ENCODE measurements around the gene TRAF1. TPM values are rescaled to one million over a fixed set of nuclear protein-coding genes. Genes with fewer than 3 reads are reported as not detected.

TRAF1 gene
- total and polyA plus RNA-seq, 4 experiments from 2014 or later: 7.8 to 181 (median 94.3) TPM

GRCh38 chr9:120924698-120925534, 1.7 kb downstream of the TRAF1 start:
- Mint-ChIP-seq H3K27me3 (no peaks in the 10 kb centered on the region), H3K36me3 (peaks cover 43 to 68% of the 10 kb centered on the region in 2 donors), H3K4me3 (peak overlapping the region; percentile 83 to 97 (median 95)), H3K9me3 (no peaks in the 10 kb centered on the region), H3K4me1 (peaks cover 56 to 95% (median 72%) of the 10 kb centered on the region in 4 donors), H3K27ac (peak overlapping the region; percentile 91 to 99 (median 98))
- H3K4me3 ChIP-seq (ENCODE audit: low read length in 2 of 2): peak overlapping the region; percentile 77 to 88
- CTCF ChIA-PET (ENCODE audit: partially characterized antibody): interaction anchor here (0.8 to 3.5 kb wide), 12 partner anchors 8 to 55 kb away, joined by 3 to 15 read pairs (median 5); no protein-coding TSS in a partner anchor
- H3K9me3 ChIP-seq (ENCODE audit: control insufficient read depth in 1 of 2, low read length in 2 of 2): no peaks in the 10 kb centered on the region
- H3K27me3 ChIP-seq (ENCODE audit: insufficient read depth, low read length): no peaks in the 10 kb centered on the region
- peak in 1 of 5 donors; percentile 58 for DNase-seq
- peak overlapping the region; percentile 99 for H3K27ac ChIP-seq (ENCODE audit: low read depth, low read length)
- no peaks in the 10 kb centered on the region for H3K36me3 ChIP-seq (ENCODE audit: insufficient read depth, low read length)
- H3K4me1 ChIP-seq (ENCODE audit: insufficient read depth, low read length): peaks cover 84% of the 10 kb centered on the region
- POLR2A ChIA-PET (ENCODE audit: partially characterized antibody): interaction anchor here (1.2 to 74.5 kb wide), 4 partner anchors 11 to 223 kb away, joined by 3 to 5577 read pairs (median 2863); partner anchors contain the start of genes PHF19, PSMD5 and TRAF1
- intact Hi-C loops (cut with micrococcal nuclease): no loop called here

GRCh38 chr9:120923620-120924328, 2.8 kb downstream of the TRAF1 start:
- Histone ChIP-seq H3K4me3 (ENCODE audit: low read length in 2 of 2) (peak overlapping the region; percentile 77 to 88), H3K4me1 (ENCODE audit: insufficient read depth, low read length) (peaks cover 86% of the 10 kb centered on the region), H3K27me3 (ENCODE audit: insufficient read depth, low read length) (no peaks in the 10 kb centered on the region), H3K9me3 (ENCODE audit: control insufficient read depth in 1 of 2, low read length in 2 of 2) (no peaks in the 10 kb centered on the region), H3K36me3 (ENCODE audit: insufficient read depth, low read length) (peaks cover under 1% of the 10 kb centered on the region), H3K27ac (ENCODE audit: low read depth, low read length) (peak overlapping the region; percentile 99)
- H3K4me3 Mint-ChIP-seq: peak overlapping the region; percentile 83 to 97 (median 95)
- H3K27me3 Mint-ChIP-seq: no peaks in the 10 kb centered on the region
- peak overlapping the region; percentile 91 to 99 (median 98) for H3K27ac Mint-ChIP-seq
- intact Hi-C loops (cut with micrococcal nuclease): no loop called here
- no peaks in the 10 kb centered on the region for H3K9me3 Mint-ChIP-seq
- H3K36me3 Mint-ChIP-seq: peaks cover 51 to 80% of the 10 kb centered on the region in 2 donors
- peaks cover 59 to 98% (median 77%) of the 10 kb centered on the region in 4 donors for H3K4me1 Mint-ChIP-seq
- ChIA-PET CTCF (ENCODE audit: partially characterized antibody) (interaction anchor here (0.9 to 3.5 kb wide), 11 partner anchors 8 to 58 kb away, joined by 3 to 17 read pairs (median 7); no protein-coding TSS in a partner anchor), POLR2A (ENCODE audit: partially characterized antibody) (interaction anchor here (1.0 to 74.5 kb wide), 6 partner anchors 10 to 224 kb away, joined by 3 to 5577 read pairs (median 77); partner anchors contain the start of genes FBXW2, PHF19, PSMD5 and TRAF1)
- no peak for DNase-seq

GRCh38 chr9:120922404-120923195, 4.0 kb downstream of the TRAF1 start:
- H3K27ac ChIP-seq (ENCODE audit: low read depth, low read length): peak overlapping the region; percentile 99

GRCh38 chr9:120921661-120922181, 4.9 kb downstream of the TRAF1 start:
- H3K4me1 ChIP-seq (ENCODE audit: insufficient read depth, low read length): peaks cover 95% of the 10 kb centered on the region
- CTCF ChIA-PET (ENCODE audit: partially characterized antibody): interaction anchor here (0.9 to 3.3 kb wide), 7 partner anchors 10 to 53 kb away, joined by 3 to 18 read pairs (median 9); no protein-coding TSS in a partner anchor
- no peaks in the 10 kb centered on the region for H3K27me3 Mint-ChIP-seq
- H3K27ac Mint-ChIP-seq: peak overlapping the region; percentile 91 to 99 (median 98)
- peaks cover 0 to 2% (median 0%) of the 10 kb centered on the region in 8 donors for H3K9me3 Mint-ChIP-seq
- POLR2A ChIA-PET (ENCODE audit: partially characterized antibody): interaction anchor here (1.1 to 74.5 kb wide), 5 partner anchors 8 to 128 kb away, joined by 3 to 5577 read pairs (median 149); partner anchors contain the start of genes FBXW2, PHF19, PSMD5 and TRAF1
- peak overlapping the region; percentile 99 for H3K27ac ChIP-seq (ENCODE audit: low read depth, low read length)
- peaks cover 19% of the 10 kb centered on the region for H3K36me3 ChIP-seq (ENCODE audit: insufficient read depth, low read length)
- intact Hi-C loops (cut with micrococcal nuclease): no loop called here
- peak overlapping the region; percentile 25 to 88 for H3K4me3 ChIP-seq (ENCODE audit: low read length in 2 of 2)
- no peaks in the 10 kb centered on the region for H3K27me3 ChIP-seq (ENCODE audit: insufficient read depth, low read length)
- peaks cover 60 to 100% (median 78%) of the 10 kb centered on the region in 4 donors for H3K4me1 Mint-ChIP-seq
- peak overlapping the region; percentile 83 to 97 (median 95) for H3K4me3 Mint-ChIP-seq
- no peak for DNase-seq
- no peaks in the 10 kb centered on the region for H3K9me3 ChIP-seq (ENCODE audit: control insufficient read depth in 1 of 2, low read length in 2 of 2)
- H3K36me3 Mint-ChIP-seq: peaks cover 68 to 93% of the 10 kb centered on the region in 2 donors

More at GRCh38 chr9:120922404-120923195, 4.0 kb downstream of the TRAF1 start:
- no peaks in the 10 kb centered on the region for H3K27me3 Mint-ChIP-seq
- DNase-seq: no peak
- H3K4me1 Mint-ChIP-seq: peaks cover 64 to 100% (median 78%) of the 10 kb centered on the region in 4 donors
- peak overlapping the region; percentile 91 to 99 (median 98) for H3K27ac Mint-ChIP-seq
- POLR2A ChIA-PET (ENCODE audit: partially characterized antibody): interaction anchor here (1.0 to 74.5 kb wide), 5 partner anchors 9 to 129 kb away, joined by 3 to 5577 read pairs (median 149); partner anchors contain the start of genes FBXW2, PHF19, PSMD5 and TRAF1
- peaks cover 95% of the 10 kb centered on the region for H3K4me1 ChIP-seq (ENCODE audit: insufficient read depth, low read length)
- peak overlapping the region; percentile 77 to 88 for H3K4me3 ChIP-seq (ENCODE audit: low read length in 2 of 2)
- H3K9me3 ChIP-seq (ENCODE audit: control insufficient read depth in 1 of 2, low read length in 2 of 2): no peaks in the 10 kb centered on the region
- intact Hi-C loops (cut with micrococcal nuclease): no loop called here
- H3K36me3 Mint-ChIP-seq: peaks cover 60 to 85% of the 10 kb centered on the region in 2 donors
- H3K27me3 ChIP-seq (ENCODE audit: insufficient read depth, low read length): no peaks in the 10 kb centered on the region
- CTCF ChIA-PET (ENCODE audit: partially characterized antibody): interaction anchor here (0.9 to 3.5 kb wide), 10 partner anchors 9 to 59 kb away, joined by 3 to 17 read pairs (median 6); no protein-coding TSS in a partner anchor
- H3K9me3 Mint-ChIP-seq: peaks cover 0 to 1% (median 0%) of the 10 kb centered on the region in 8 donors
- peaks cover 10% of the 10 kb centered on the region for H3K36me3 ChIP-seq (ENCODE audit: insufficient read depth, low read length)
- H3K4me3 Mint-ChIP-seq: peak overlapping the region; percentile 83 to 97 (median 95)

GRCh38 chr9:120920806-120921178, 5.8 kb downstream of the TRAF1 start:
- Histone ChIP-seq H3K4me1 (ENCODE audit: insufficient read depth, low read length) (peaks cover 96% of the 10 kb centered on the region), H3K27ac (ENCODE audit: low read depth, low read length) (peak overlapping the region; percentile 99), H3K27me3 (ENCODE audit: insufficient read depth, low read length) (no peaks in the 10 kb centered on the region), H3K9me3 (ENCODE audit: control insufficient read depth in 1 of 2, low read length in 2 of 2) (no peaks in the 10 kb centered on the region), H3K4me3 (ENCODE audit: low read length in 2 of 2) (peak overlapping the region; percentile 43 to 88), H3K36me3 (ENCODE audit: insufficient read depth, low read length) (peaks cover 21% of the 10 kb centered on the region)
- Mint-ChIP-seq H3K27ac (peak overlapping the region; percentile 91 to 99 (median 98)), H3K4me3 (peak overlapping the region; percentile 83 to 97 (median 95)), H3K9me3 (peaks cover 0 to 2% (median 0%) of the 10 kb centered on the region in 8 donors), H3K36me3 (peaks cover 75 to 91% of the 10 kb centered on the region in 2 donors), H3K27me3 (no peaks in the 10 kb centered on the region), H3K4me1 (peaks cover 66 to 100% (median 79%) of the 10 kb centered on the region in 4 donors)
- ChIA-PET POLR2A (ENCODE audit: partially characterized antibody) (interaction anchor here (1.5 to 74.5 kb wide), 4 partner anchors 7 to 75 kb away, joined by 4 to 5577 read pairs (median 2863); partner anchors contain the start of genes PHF19, PSMD5 and TRAF1), CTCF (ENCODE audit: partially characterized antibody) (interaction anchor here (0.7 to 3.3 kb wide), 6 partner anchors 9 to 52 kb away, joined by 3 to 18 read pairs (median 10); no protein-coding TSS in a partner anchor)
- intact Hi-C loops (cut with micrococcal nuclease): no loop called here
- DNase-seq: no peak
